HG02588 (cell line): ENCODE results near the gene ATP6V0D1.

ENCODE experiments used
- ATAC-seq: cut with Tn5 transposase; IDR thresholded peaks from one replicate; pipeline ENCODE4 v1.9.1; 2021; ENCODE audit warnings: mild to moderate bottlenecking, moderate library complexity; ENCODE audit not compliant: unreplicated experiment

ATP6V0D1 gene

GRCh38 chr16:67463691-67464090, 17.3 kb downstream of the ATP6V0D1 start:
- no peak for ATAC-seq

- no peak for ATAC-seq
Measured at GRCh38 chr16:67463059-67463458, 17.9 kb downstream of the ATP6V0D1 start.

GRCh38 chr16:67462279-67462655, 18.7 kb downstream of the ATP6V0D1 start:
- no peak for ATAC-seq

- ATAC-seq: no peak
Measured at GRCh38 chr16:67461600-67462278, 19.2 kb downstream of the ATP6V0D1 start.

GRCh38 chr16:67460961-67461360, 20.0 kb downstream of the ATP6V0D1 start:
- ATAC-seq: no peak

GRCh38 chr16:67460168-67460567, 20.8 kb downstream of the ATP6V0D1 start:
- ATAC-seq: no peak

- no peak for ATAC-seq
Measured at GRCh38 chr16:67459861-67460150, 21.2 kb downstream of the ATP6V0D1 start.

- ATAC-seq: no peak
Measured at GRCh38 chr16:67459066-67459860, 21.7 kb downstream of the ATP6V0D1 start.

GRCh38 chr16:67458121-67458641, 22.8 kb downstream of the ATP6V0D1 start:
- ATAC-seq: no peak

- no peak for ATAC-seq
Measured at GRCh38 chr16:67457611-67458010, 23.3 kb downstream of the ATP6V0D1 start.

- ATAC-seq: no peak
Measured at GRCh38 chr16:67456391-67457081, 24.4 kb downstream of the ATP6V0D1 start.

GRCh38 chr16:67454852-67455251, 26.1 kb downstream of the ATP6V0D1 start:
- ATAC-seq: no peak

GRCh38 chr16:67454104-67454503, 26.9 kb downstream of the ATP6V0D1 start:
- no peak for ATAC-seq

- ATAC-seq: no peak
Measured at GRCh38 chr16:67451704-67452435, 29.1 kb downstream of the ATP6V0D1 start.

GRCh38 chr16:67451061-67451703, 29.8 kb downstream of the ATP6V0D1 start:
- no peak for ATAC-seq

GRCh38 chr16:67449739-67450138, 31.2 kb downstream of the ATP6V0D1 start:
- no peak for ATAC-seq

- ATAC-seq: no peak
Measured at GRCh38 chr16:67449336-67449735, 31.6 kb downstream of the ATP6V0D1 start.

- no peak for ATAC-seq
Measured at GRCh38 chr16:67448580-67448979, 32.4 kb downstream of the ATP6V0D1 start.

- ATAC-seq: no peak
Measured at GRCh38 chr16:67447508-67448076, 33.4 kb downstream of the ATP6V0D1 start.

GRCh38 chr16:67446968-67447507, 33.9 kb downstream of the ATP6V0D1 start:
- ATAC-seq: no peak
